ENCODE data around the gene SVIL. TPM values are rescaled to one million over a fixed set of nuclear protein-coding genes. Genes with fewer than 3 reads are reported as not detected.
"Not testable (repeated sequence)": the region's sequence is repeated elsewhere in the genome, so short reads cannot be mapped to it uniquely, and the experiment has no call there.

The SVIL gene
- total and polyA plus RNA-seq, 11 donors: 95.2 to 589 (median 355) TPM

DNA sequence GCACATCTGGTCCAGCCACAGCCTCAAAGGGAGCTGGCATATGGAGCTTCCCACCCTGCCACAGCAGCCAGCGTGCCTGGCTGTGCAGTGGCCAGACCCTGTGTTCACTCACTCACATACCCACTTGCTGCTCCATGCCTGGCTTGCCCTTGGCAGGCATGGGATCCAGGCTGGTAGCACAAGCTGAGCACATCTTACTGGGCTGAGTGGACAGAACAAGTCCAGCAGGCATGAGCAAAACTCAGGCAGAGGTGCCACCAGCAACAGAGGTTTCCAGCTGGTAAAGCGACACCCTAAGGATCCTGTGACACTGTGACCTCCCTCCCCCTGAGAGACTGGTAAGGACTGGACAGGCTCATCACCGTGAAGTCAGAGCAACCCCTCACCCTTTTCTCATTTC, 25.1 kb downstream of the SVIL start:
- H3K4me3 ChIP-seq: no peak overlapping the region
- peak overlapping the region in 7 of 12 donors; percentile 30 to 67 (median 48) for H3K27ac ChIP-seq
- TF ChIP-seq, protein P1, sequence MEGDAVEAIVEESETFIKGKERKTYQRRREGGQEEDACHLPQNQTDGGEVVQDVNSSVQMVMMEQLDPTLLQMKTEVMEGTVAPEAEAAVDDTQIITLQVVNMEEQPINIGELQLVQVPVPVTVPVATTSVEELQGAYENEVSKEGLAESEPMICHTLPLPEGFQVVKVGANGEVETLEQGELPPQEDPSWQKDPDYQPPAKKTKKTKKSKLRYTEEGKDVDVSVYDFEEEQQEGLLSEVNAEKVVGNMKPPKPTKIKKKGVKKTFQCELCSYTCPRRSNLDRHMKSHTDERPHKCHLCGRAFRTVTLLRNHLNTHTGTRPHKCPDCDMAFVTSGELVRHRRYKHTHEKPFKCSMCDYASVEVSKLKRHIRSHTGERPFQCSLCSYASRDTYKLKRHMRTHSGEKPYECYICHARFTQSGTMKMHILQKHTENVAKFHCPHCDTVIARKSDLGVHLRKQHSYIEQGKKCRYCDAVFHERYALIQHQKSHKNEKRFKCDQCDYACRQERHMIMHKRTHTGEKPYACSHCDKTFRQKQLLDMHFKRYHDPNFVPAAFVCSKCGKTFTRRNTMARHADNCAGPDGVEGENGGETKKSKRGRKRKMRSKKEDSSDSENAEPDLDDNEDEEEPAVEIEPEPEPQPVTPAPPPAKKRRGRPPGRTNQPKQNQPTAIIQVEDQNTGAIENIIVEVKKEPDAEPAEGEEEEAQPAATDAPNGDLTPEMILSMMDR (IDR thresholded peaks at IDR 0.05): no peak
- TF ChIP-seq POLR2A (IDR thresholded peaks at IDR 0.05): no peak
- no peaks in the 10 kb centered on the region for H3K27me3 ChIP-seq
- intact Hi-C loops (cut with DNase I): loop anchor here in 2 of 10 donors (10.0 kb wide), 1 partner anchor 125 kb away; no protein-coding TSS in a partner anchor
- 60 to 82% (median 78%) methylated on average over 3 of the region's 3 CpGs for WGBS, 4 donors
- H3K36me3 ChIP-seq: peaks cover 0 to 4% (median 0%) of the 10 kb centered on the region in 9 donors
- H3K4me1 ChIP-seq: peaks cover 0 to 74% (median 42%) of the 10 kb centered on the region in 12 donors
- H3K9me3 ChIP-seq: no peaks in the 10 kb centered on the region
- no peak for DNase-seq
- ATAC-seq: peak in 3 of 4 donors; percentile 2 to 38 (median 27)

DNA sequence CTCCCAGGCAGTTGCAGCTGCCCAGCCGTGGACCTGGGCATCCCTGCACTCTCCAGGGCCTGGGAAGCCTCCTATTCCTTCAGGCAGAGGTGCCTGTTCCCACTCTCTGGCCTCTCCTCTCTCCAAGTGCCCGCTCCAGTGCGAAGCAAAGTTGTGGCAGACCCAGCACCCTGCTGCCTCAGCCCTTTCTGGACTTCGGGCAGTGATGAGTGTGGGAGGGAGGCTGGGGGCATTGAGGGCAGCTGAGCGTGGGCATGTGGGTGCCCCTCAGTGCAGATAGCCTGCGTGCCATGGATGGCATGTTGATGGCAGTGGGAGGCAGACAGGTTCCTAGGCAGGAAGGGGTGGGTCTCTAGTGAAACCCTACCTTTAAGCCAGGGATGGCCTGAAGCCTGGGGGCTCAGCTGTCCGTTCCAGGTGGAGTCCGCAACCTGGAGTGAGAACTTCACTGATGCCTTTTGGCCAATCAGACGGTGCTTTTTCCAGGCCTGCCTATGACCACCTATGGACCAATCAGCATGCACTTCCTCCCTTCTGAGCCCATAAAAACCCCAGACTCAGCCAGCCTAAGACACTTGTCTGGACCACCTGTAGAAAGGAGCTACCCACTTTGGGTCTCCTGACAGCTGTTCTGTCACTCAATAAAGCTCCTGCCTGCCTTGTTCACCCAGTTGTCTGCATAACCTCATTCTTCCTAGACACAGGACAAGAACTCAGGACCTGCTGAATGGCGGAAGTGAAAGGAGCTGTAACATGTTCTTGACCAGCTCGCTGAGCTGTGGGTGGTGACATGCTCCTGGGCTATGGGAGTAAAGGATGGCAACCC, 26.1 kb downstream of the SVIL start:
- TF ChIP-seq POLR2A (IDR thresholded peaks at IDR 0.05): no peak
- TF ChIP-seq, protein P1 (IDR thresholded peaks at IDR 0.05): no peak
- Histone ChIP-seq H3K27ac (peak overlapping the region in 9 of 12 donors; percentile 0 to 67 (median 48)), H3K36me3 (peaks cover 0 to 4% (median 0%) of the 10 kb centered on the region in 9 donors), H3K27me3 (no peaks in the 10 kb centered on the region), H3K4me3 (peak overlapping the region in 1 of 12 donors; percentile 11), H3K4me1 (peaks cover 0 to 79% (median 42%) of the 10 kb centered on the region in 12 donors), H3K9me3 (no peaks in the 10 kb centered on the region)
- intact Hi-C loops (cut with DNase I): loop anchor here in 1 of 10 donors (10.0 kb wide), 1 partner anchor 126 kb away; no protein-coding TSS in a partner anchor
- DNase-seq: no peak
- 61 to 85% (median 76%) methylated on average over 10 to 11 of the region's 11 CpGs for WGBS, 4 donors
- peak in 1 of 4 donors; percentile 12 for ATAC-seq

DNA sequence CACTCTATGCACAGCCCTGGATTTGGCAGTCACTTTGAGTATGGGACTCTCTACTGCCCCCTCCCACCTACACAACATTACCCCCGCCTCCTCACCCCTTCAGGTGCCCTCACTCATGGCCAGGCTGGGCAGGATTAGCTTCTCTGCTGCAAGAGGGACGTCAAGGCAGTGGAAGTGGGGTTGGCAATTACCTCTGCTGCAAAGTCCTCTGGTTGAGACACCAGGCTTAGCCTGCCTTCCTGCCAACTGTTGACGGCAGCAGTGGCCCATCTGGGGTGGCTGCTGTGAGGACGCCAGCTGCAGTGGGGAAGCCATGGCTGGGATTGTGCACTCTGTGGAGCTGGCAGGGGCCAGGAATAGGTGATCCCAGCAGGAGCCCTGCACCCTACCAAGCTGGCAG, 26.7 kb downstream of the SVIL start:
- TF ChIP-seq, protein P1 (IDR thresholded peaks at IDR 0.05): no peak
- no peak for TF ChIP-seq POLR2A (IDR thresholded peaks at IDR 0.05)
- peak overlapping the region in 9 of 12 donors; percentile 0 to 67 (median 45) for H3K27ac ChIP-seq
- no peaks in the 10 kb centered on the region for H3K27me3 ChIP-seq
- WGBS, 4 donors: 40 to 53% (median 45%) methylated on average over 2 to 4 of the region's 4 CpGs
- ATAC-seq: peak; percentile 57 to 93 (median 90)
- H3K4me3 ChIP-seq: peak overlapping the region in 1 of 12 donors; percentile 11
- DNase-seq: peak; percentile 66 to 83 (median 73)
- peaks cover 0 to 81% (median 45%) of the 10 kb centered on the region in 12 donors for H3K4me1 ChIP-seq
- H3K9me3 ChIP-seq: no peaks in the 10 kb centered on the region
- intact Hi-C loops (cut with DNase I): loop anchor here in 1 of 10 donors (10.0 kb wide), 1 partner anchor 127 kb away; no protein-coding TSS in a partner anchor
- H3K36me3 ChIP-seq: peaks cover 0 to 3% (median 0%) of the 10 kb centered on the region in 9 donors

DNA sequence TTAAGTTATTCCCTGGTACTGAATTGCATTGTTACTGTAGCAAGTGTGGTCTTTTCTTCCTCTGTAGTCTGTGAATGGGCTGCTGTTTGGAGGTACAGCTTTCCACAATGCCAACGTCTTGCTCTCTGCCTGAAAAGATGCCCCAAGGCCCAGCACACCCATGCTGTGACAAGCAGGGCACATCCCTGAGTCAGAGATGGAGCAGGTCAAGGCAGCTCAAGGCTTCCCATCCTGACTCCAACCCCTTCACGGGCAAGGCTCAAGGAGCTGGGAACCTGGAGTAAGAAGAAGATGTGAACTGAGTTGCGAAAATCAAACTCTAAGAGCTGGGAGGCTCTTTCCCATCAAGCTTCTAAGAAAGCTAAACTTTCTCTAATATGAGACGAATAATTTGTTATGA, 27.2 kb downstream of the SVIL start:
- Histone ChIP-seq H3K36me3 (peaks cover 0 to 3% (median 0%) of the 10 kb centered on the region in 9 donors), H3K9me3 (no peaks in the 10 kb centered on the region), H3K4me3 (no peak overlapping the region), H3K27ac (peak overlapping the region in 7 of 12 donors; percentile 14 to 67 (median 45)), H3K4me1 (peaks cover 0 to 80% (median 47%) of the 10 kb centered on the region in 12 donors), H3K27me3 (no peaks in the 10 kb centered on the region)
- DNase-seq (no peak), ATAC-seq (no peak)
- TF ChIP-seq, protein P1 (IDR thresholded peaks at IDR 0.05): no peak
- TF ChIP-seq POLR2A (IDR thresholded peaks at IDR 0.05): no peak
- intact Hi-C loops (cut with DNase I): loop anchor here in 1 of 10 donors (10.0 kb wide), 1 partner anchor 127 kb away; no protein-coding TSS in a partner anchor
- 54 to 81% (median 64%) methylated on average over 4 of the region's 4 CpGs for WGBS, 4 donors

DNA sequence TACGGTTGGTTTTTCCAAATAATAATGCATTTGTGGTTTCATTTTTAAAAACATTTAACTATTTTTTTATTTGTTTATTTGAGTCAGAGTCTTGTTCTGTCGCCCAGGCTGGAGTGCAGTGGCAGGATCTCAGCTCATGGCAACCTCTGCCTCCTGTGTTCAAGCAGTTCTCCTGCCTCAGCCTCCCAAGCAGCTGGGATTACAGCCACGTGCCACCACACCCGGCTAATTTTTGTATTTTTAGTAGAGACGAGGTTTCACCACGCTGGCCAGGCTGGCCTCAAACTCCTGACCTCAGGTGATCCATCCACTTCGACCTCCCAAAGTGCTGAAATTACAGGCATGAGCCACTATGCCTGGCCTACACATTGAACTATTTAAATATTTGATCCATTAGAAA, 28.1 kb downstream of the SVIL start:
- not testable (repeated sequence) for H3K27me3 ChIP-seq, ATAC-seq, H3K9me3 ChIP-seq, DNase-seq, H3K4me3 ChIP-seq
- intact Hi-C loops (cut with DNase I): loop anchor here in 1 of 10 donors (10.0 kb wide), 1 partner anchor 128 kb away; no protein-coding TSS in a partner anchor
- H3K36me3 ChIP-seq: peaks cover 0 to 10% (median 0%) of the 10 kb centered on the region in 9 donors
- peaks cover 0 to 71% (median 42%) of the 10 kb centered on the region in 12 donors for H3K4me1 ChIP-seq
- WGBS, 4 donors: 50 to 69% (median 57%) methylated on average over 7 of the region's 7 CpGs
- peak overlapping the region in 2 of 12 donors; percentile 12 to 16 for H3K27ac ChIP-seq

Data from heart left ventricle (tissue), 16 donors.